ENCODE data around the gene NYNRIN. TPM values are rescaled to one million over a fixed set of nuclear protein-coding genes. Genes with fewer than 3 reads are reported as not detected.
"Not testable (repeated sequence)": the region's sequence is repeated elsewhere in the genome, so short reads cannot be mapped to it uniquely, and the experiment has no call there.

NYNRIN gene
- total RNA-seq, 1 experiment from 2014 or later: 0.03 TPM

DNA sequence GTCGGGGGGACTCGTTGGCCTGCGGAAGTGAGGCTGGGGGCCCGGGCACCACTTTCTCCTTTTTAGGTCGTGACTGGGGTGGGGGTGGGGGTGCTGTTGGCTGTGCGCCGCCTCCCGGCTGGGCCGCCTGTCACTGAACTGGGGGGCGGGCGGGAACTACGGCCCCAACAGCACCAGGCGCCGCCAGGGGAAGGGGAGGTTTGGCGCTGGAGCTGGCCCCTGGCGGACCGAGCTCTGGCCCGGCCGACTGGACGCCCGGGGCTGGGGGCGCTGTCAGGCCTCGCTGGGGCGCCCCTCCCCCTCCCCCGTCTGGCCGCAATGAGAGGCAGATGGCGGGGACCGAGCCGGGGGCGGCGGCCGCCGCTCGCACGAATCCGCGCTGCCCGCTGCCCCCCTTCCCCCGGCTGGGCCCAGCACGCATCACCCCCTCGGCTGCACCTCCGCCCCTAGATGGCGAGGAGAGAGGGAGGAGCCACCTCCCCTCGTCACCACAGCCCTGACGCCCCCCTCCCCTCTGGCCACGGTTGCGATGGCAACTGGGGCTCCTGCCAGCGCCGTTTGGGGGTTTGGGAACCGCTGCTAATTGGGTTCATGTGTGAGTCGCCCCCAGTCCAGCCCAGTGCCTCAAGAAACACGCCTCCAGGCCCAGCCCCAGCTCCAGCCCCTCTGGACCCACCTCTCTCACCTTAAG, 30.1 kb upstream of the NYNRIN start:
- DNase-seq (ENCODE audit: low read depth): no peak
- in situ Hi-C loops (cut with HindIII; ENCODE audit: low pct_unique_long_range_greater_than_20kb, low sequenced_read_pairs): no loop called here

DNA sequence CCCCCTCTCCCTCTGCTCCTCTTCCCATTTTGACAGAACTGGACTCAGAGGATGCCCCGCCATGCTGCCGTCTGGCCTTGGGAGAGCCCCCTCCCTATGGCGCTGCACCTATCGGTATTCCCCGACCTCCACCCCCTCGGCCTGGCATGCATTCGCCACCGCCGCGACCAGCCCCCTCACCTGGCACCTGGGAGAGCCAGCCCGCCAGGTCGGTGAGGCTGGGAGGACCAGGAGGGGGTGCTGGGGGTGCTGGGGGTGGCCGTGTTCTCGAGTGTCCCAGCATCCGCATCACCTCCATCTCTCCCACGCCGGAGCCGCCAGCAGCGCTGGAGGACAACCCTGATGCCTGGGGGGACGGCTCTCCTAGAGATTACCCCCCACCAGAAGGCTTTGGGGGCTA, 29.3 kb upstream of the NYNRIN start:
- in situ Hi-C loops (cut with HindIII; ENCODE audit: low pct_unique_long_range_greater_than_20kb, low sequenced_read_pairs): no loop called here
- no peak for DNase-seq (ENCODE audit: low read depth)

- DNase-seq (ENCODE audit: low read depth): no peak
- in situ Hi-C loops (cut with HindIII; ENCODE audit: low pct_unique_long_range_greater_than_20kb, low sequenced_read_pairs): no loop called here
Measured at GRCh38 chr14:24369907-24370687, 28.7 kb upstream of the NYNRIN start.

DNA sequence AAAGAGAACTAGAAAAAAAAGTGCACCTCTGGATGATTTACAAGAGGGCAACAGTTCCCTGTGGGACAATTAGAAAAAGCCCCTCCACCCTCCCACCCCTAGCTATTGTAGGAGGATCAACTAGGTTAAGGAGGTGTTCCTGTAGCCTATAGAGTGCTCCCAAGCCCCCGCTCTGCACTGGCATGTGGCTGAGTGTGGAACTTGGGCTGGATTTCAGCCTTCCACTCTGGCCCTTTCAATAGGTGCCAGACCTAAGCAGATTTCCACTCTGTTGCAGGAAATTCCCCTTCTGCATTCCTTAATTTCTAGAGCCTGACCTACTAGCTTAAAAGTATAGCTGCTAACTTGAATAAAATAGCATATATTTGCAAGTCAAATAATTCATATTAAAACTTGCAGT, 28.1 kb upstream of the NYNRIN start:
- no peak for DNase-seq (ENCODE audit: low read depth)
- in situ Hi-C loops (cut with HindIII; ENCODE audit: low pct_unique_long_range_greater_than_20kb, low sequenced_read_pairs): no loop called here

GRCh38 chr14:24371605-24372004, 27.2 kb upstream of the NYNRIN start:
- in situ Hi-C loops (cut with HindIII; ENCODE audit: low pct_unique_long_range_greater_than_20kb, low sequenced_read_pairs); DNase-seq (ENCODE audit: low read depth): not testable (repeated sequence)

GRCh38 chr14:24372701-24373416, 25.9 kb upstream of the NYNRIN start:
- in situ Hi-C loops (cut with HindIII; ENCODE audit: low pct_unique_long_range_greater_than_20kb, low sequenced_read_pairs): no loop called here
- DNase-seq (ENCODE audit: low read depth): no peak

- no peak for DNase-seq (ENCODE audit: low read depth)
- in situ Hi-C loops (cut with HindIII; ENCODE audit: low pct_unique_long_range_greater_than_20kb, low sequenced_read_pairs): no loop called here
Measured at GRCh38 chr14:24376448-24377070, 22.2 kb upstream of the NYNRIN start.

- in situ Hi-C loops (cut with HindIII; ENCODE audit: low pct_unique_long_range_greater_than_20kb, low sequenced_read_pairs): no loop called here
- no peak for DNase-seq (ENCODE audit: low read depth)
Measured at GRCh38 chr14:24377126-24377525, 21.7 kb upstream of the NYNRIN start.

DNA sequence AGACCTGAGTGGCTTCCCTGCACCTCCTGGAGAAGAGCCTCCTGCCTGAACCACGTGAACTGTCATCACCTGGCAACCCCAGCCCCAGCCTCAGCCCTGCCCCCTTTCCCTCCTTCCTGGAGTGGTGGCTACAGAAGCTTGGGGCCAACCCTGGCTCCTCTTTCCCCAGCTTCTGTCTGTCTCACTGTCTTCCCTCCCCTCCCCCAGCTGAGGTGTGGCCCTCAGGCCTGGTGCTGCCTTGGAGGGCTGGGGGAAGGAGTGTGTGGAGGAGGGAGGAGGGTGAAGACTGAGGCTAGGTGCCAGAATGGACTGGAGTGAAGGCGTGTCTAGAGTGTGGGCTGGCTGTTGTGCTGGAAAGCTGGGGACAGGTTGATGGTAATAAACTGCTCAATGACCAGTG, 21.1 kb upstream of the NYNRIN start:
- DNase-seq (ENCODE audit: low read depth): no peak
- in situ Hi-C loops (cut with HindIII; ENCODE audit: low pct_unique_long_range_greater_than_20kb, low sequenced_read_pairs): no loop called here

DNA sequence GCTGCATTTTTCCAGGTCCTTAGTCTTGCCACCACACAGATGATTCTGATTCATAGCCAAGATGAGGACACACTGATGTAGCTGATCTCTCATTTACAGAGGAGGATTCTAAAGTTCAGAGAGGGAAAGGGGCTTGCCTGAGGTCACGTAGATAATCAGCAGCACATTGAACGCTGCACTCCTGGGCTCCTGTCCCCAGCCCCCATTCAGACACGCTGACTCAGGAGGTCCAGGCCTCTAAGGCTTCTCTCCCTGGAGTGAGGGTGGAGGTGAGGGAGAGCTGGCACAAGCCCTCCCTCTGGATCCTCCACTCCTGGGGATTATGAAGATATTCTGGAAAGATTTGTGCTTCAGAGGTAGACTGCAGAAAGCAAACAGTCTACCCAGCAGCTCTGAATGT, 20.5 kb upstream of the NYNRIN start:
- in situ Hi-C loops (cut with HindIII; ENCODE audit: low pct_unique_long_range_greater_than_20kb, low sequenced_read_pairs): no loop called here
- no peak for DNase-seq (ENCODE audit: low read depth)

DNA sequence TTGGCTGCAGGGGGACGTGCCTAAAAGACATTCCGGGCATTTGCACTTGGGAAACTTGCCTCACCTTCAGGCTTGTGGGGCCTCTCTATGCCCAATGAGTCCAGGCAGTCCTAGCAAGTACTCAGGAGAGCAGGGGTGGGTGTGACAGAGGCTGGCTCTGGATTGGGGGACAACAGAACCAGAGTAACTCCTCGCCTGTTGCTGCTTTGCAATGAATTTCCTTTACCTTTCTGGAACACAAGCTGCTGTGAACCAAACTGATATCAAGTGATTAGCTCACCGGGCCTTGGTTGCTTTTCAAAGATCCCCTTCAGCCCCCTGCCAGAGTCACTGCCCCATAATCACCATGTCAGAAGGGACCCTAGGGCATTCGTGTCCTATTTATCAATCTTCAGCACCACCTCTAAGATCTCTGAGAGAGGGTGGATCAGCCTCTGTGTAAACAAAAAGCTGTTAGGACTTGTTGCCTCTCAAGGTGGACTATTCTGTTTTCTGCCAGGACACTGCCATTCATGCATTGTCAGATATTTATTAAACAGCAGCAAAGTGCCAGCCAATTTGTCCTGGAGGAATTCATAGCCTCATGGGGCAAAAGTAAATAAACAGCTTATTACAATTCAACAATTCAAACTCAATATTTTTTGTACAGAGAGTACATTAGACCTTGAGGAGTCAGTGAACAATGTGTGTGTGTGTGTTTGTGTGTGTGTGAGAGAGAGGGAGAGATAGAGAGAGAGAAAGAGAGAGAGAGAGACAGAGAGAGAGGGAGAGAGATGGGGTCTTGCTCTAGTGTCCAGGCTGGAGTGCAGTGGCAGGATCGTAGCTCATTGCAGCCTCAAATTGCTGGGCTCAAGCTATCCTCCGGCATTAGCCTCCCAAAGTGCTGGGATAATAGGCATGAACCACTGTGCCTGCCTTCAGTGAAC, 19.6 kb upstream of the NYNRIN start:
- in situ Hi-C loops (cut with HindIII; ENCODE audit: low pct_unique_long_range_greater_than_20kb, low sequenced_read_pairs): no loop called here
- DNase-seq (ENCODE audit: low read depth): no peak

GRCh38 chr14:24379907-24380730, 18.7 kb upstream of the NYNRIN start:
- DNase-seq (ENCODE audit: low read depth): no peak
- in situ Hi-C loops (cut with HindIII; ENCODE audit: low pct_unique_long_range_greater_than_20kb, low sequenced_read_pairs): no loop called here

DNA sequence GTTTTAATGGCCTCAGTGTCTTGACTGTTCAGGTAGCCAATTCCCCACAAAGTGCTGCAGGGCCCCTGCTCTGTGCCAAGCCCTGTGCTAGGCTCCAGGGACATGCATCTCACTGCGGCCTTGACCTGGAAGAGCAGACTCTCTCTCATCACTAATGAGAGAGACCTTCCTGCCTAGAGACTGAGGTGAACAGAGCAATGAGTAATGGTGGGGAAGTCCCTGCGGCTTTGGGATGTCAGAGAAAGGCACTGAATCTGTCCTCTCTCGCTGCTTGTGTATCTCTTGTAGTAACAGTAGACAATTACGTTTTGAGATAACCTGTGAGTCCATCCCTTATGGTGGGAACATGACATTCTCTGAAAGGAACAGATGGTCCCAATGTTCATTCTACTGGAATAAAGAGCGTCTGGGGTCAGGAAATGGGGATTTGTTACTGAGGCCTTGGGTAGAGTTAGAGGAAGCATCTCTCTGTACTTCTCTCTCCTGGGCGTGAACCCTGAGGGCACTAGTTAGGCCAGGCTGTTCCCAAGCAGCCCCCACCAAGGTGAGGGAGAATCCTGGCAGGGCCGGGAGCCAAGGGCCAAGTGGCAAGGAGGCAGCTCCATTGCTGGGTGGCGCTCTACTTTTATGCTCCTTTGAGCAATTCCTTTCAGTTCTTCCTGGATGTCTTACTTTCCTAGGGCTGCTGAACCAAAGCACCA, 17.3 kb upstream of the NYNRIN start:
- no peak for DNase-seq (ENCODE audit: low read depth)
- in situ Hi-C loops (cut with HindIII; ENCODE audit: low pct_unique_long_range_greater_than_20kb, low sequenced_read_pairs): no loop called here

GRCh38 chr14:24382064-24382371, 16.8 kb upstream of the NYNRIN start:
- in situ Hi-C loops (cut with HindIII; ENCODE audit: low pct_unique_long_range_greater_than_20kb, low sequenced_read_pairs): no loop called here
- no peak for DNase-seq (ENCODE audit: low read depth)

DNA sequence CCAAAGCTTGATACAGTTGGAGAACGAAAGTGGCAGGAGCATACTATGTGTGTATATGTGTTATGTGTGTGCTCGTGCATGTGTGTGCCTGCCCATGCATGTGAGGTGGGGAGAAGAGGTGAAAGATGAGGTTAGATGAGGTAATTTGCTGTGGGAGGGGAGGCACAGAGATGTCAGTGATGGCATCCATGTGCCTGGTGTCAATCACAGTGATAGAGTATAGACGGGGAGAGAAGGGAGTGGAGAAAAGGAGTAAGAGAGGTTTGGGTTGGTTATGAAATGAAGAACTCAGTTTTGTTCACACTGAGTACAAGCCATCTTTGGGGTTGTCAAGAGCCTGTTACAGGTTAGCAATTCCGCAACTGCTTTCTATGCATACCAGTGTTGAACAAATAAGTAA, 14.6 kb upstream of the NYNRIN start:
- in situ Hi-C loops (cut with HindIII; ENCODE audit: low pct_unique_long_range_greater_than_20kb, low sequenced_read_pairs): no loop called here
- no peak for DNase-seq (ENCODE audit: low read depth)

DNA sequence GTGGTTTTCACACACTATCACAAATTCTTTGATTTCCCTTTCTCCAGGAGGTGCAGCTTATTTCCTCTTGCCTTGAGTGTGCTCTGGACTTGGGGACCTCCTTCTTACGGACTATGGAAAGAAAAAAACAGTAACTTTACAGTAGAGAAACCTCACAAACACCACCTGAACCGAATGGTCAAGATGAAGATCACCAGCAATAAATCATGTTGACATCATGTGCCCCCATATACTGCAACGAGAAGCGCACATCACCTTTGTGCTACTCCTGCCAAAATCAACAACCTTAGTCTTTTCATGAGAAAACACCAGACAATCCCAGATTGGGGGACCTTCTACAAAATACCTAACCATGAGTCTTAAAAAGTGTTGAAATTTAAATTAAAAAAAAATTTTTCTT, 13.3 kb upstream of the NYNRIN start:
- in situ Hi-C loops (cut with HindIII; ENCODE audit: low pct_unique_long_range_greater_than_20kb, low sequenced_read_pairs): no loop called here
- DNase-seq (ENCODE audit: low read depth): no peak

DNA sequence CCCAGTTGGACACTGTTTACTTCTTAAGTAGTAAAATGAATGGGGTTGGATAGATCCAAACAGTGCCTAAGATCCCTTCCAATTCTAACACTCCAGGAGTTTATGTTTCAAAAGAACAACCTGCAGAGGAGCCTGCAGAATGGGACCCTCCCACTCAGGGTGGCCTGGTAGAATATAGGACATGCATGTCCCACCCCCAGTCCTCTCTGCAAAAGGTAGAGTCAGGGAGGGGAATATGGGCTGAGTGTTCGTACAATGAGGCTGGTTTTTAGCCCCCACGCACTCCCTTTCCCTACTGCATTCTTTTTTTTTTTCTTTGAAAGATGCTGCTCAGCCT, 11.8 kb upstream of the NYNRIN start:
- no peak for DNase-seq (ENCODE audit: low read depth)
- in situ Hi-C loops (cut with HindIII; ENCODE audit: low pct_unique_long_range_greater_than_20kb, low sequenced_read_pairs): no loop called here
